Measurements from ENCODE around the gene TNFSF4.
"Not testable (repeated sequence)": the region's sequence is repeated elsewhere in the genome, so short reads cannot be mapped to it uniquely, and the experiment has no call there.

The TNFSF4 gene, protein sequence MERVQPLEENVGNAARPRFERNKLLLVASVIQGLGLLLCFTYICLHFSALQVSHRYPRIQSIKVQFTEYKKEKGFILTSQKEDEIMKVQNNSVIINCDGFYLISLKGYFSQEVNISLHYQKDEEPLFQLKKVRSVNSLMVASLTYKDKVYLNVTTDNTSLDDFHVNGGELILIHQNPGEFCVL

DNA sequence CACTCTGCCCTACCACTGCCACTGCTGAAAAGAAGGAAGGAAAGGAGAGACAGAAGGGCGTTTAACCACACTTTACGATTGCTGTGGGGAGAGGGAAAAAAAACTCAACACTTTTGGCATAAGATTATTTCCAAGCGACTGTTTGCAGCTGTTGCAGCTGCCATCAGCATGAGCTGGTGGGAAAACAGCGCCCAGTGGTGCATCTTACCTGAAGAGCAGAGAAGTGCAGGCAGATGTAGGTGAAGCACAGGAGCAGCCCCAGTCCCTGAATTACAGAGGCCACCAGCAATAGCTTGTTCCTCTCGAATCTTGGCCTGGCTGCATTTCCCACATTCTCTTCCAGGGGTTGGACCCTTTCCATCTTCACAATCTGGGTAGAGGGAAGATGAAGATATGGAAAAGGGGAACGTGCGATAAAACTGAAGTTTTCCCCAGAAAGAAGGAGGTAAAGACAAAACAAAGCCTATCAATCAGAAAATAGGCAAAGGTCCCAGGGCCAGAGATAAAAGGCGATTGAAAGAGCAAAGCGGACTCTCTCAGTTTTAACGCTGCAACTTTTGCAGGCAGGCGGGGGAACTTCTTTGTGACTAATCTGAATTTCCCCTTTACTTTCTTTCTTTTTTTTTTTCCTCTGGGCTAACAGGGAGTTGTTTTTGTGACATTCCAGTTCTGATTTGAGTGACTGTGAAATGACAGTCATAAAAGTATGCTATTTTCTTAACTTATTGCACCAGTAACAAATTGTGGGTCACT lies at the start of gene TNFSF4:
TNFSF4 (minus strand) TSS at position 516 of the 753 bp plus-strand sequence; CDS start at position 361, 155 bp downstream.
- peak in 2 of 42 donors; percentile 1 to 4 for DNase-seq
- intact Hi-C loops (cut with DNase I) = loop anchor here (10.0 kb wide), 2 partner anchors 382 to 462 kb away; no protein-coding TSS in a partner anchor

DNA sequence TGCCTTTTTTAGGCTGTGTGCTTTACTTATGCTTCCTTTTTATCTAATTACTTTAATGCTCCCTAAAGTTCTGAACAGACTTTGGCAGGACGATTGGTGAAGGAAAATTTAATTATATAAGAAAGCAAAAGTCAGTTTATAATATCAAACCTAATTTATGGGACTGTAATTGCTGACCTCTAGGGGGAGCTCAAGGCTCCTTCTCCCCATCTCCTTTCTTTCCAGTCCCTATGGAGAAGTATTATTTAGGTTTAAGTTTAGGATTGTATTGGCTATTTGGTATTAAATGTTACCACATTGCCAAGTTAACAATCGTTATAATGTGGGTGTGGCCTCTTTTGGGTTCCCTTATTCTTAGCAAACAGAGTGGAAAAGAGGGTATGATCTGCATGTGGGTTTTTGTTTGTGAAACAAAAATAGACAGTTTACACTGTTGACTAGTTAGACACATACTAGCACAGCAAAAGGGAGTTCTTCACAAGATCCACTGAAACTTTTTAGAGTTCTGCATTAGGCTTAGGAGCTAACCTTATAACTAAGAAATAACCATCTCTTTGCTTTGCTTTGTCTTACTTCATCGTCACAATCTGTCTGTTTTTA lies 48.2 kb upstream of the TNFSF4 start:
- intact Hi-C loops (cut with DNase I) = no loop called here
- DNase-seq = peak in 19 of 42 donors; percentile 1 to 50 (median 11)

DNA sequence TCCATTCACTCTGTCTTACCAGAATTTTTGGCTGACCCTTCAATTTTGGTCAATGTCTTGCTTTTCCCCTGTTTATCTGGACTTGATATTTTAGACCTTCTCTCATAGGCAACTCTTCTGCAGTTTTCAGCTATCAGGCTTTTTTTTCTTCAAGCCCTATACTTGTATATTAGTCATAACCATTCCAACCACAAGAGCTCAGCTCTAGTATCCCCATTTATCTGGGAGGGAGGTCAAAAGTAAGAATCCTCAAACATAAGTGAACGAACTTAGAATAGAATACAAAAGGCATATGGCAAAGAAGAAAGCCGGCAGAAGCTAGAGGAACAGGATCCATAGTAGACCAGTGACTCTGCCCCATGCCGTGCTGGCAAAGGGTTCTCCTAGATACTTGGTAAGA lies 45.9 kb upstream of the TNFSF4 start:
- DNase-seq = no peak
- intact Hi-C loops (cut with DNase I) = no loop called here

DNA sequence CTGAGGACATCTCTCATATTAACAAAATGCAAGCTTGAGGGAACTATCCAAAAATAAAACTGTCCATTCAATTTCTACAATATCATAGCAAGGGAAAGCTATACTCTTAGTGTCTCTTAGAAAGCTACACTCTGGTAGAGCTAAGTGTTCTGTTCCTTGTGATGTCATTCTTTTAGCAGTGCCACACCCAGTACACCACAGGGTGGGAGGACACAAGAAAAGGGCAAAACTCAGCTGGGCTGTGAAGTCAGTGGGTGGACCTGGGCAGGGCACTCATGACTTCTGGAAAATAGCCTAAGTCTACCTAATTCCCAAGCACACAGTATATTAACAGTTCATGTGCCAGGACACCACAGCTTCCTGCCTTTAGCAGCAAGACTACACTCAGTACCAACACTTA lies 42.2 kb upstream of the TNFSF4 start:
- intact Hi-C loops (cut with DNase I) = no loop called here

DNA sequence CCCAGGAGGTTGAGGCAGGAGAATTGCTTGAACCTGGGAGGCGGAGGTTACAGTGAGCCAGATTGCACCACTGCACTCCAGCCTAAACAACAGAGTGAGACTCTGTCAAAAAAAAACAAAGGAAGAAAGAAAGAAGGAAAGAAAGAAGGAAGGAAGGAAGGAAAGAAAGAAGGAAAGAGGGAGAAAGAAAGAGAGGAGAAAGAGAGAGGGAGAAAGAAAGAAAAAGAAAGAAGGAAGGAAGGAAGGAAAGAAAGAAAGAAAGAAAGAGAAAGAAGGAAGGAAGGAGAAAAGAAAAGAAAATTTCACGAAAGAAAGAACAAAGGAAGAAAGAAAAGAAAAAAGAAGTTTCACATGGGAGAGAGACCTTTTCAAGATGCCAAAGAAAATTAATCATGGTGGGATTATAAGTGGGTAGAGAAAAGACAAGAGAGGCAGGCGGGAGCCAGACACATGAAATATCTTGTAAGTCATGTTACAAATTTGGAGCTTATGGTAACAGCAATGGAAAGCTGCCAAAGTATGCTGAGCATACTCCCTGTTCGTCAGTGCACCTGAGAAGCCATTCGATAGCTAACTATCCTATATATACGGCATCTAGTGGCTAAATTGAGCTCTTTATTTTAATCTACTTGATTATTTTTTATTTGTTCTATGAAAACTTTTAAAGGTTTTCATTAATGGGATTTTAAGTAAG lies 41.3 kb upstream of the TNFSF4 start:
- intact Hi-C loops (cut with DNase I) = no loop called here
- no peak for DNase-seq

More for the DNA sequence above, 42.2 kb upstream of the TNFSF4 start:
- DNase-seq = no peak

DNA sequence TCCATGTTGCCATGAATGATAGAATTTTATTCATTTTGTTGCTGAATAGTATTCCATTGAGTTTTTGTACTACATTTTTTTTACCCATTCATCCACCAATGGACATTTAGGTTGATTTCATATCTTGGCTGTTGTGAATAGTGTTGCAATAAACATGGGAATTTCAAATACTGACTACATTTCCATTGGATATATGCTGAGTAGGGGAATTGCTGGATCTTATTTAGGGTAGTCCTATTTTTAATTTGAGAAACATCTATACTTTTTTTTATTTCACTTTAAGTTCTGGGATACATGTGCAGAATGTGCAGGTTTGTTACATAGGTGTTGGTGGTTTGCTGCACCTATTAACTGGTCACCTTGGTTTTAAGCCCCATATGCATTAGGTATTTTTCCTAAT lies 38.8 kb upstream of the TNFSF4 start:
- DNase-seq = no peak
- intact Hi-C loops (cut with DNase I) = no loop called here

DNA sequence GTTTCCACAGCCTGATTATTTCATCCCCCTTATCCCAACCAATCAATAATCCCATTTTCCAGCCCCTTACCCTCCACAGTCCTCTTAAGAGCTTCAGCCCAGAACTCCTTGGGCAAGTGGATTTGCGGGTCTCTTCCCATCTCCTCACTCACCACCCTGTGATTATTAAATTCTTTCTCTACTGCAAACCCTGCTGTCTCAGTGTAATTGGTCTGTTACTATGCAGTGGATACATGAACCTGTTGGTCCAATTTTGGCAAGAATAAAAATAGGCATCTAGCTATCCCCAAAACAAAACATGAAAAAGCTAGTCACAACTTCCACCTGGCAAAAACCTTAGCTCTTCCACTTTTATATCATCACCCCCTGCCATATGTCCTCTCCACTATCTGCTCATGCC lies 36.2 kb upstream of the TNFSF4 start:
- DNase-seq = no peak
- intact Hi-C loops (cut with DNase I) = no loop called here

DNA sequence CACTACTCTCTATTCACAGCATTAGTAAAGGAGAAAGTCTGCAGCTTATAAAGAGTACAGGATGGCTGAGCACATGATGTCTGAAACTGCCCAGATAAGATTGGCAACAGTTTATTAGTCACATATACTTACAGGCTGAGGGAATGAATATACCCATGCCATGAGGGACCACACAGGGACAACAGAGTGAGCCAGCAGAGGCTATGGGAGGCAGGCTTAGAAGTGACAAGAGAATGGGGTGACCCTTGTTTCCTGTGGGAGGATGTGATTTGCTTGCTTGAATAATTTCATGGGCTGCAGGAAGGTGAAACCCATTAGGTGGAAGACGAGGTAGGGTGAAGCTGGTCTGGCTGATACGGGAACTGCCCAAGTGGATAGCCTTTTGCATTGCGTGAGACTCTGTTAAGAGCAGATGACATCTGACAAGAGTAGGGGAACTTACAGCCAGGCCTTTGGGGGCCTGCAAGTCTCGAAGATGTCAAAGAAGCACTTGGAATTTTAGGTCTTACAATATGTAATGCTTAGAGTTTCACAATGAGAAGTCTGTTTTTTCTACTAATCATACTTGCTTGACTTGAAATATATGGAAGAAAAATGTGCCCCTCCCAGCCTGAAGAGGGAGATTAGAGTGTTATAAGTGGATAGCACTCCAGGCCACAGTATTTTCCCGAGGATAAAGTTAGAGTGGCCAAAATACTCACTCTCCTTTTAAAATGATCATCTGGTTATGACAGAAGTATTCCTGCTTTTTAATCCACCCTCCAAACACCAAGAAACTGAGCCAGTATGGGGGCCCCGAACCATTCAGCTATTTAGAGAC lies 34.6 kb upstream of the TNFSF4 start:
- intact Hi-C loops (cut with DNase I) = no loop called here
- DNase-seq = no peak

DNA sequence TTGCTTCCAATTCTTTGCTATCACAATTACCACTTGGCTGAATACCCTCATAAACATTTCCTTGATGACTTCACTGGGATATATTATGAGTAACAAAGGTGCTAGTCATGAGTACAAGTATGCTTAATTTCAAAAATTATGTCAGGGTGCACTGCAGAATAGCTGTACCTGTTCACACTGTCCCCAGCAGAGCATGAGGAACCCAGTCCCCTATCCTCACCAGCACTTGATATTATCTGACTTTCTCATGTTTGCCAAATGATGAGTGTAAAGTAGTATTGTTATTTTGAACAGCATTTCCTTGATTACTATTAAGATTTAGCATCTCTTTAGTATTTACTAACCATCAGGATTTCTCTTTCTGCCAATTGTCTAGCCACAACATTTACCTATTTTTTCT lies 33.5 kb upstream of the TNFSF4 start:
- no peak for DNase-seq
- intact Hi-C loops (cut with DNase I) = no loop called here

DNA sequence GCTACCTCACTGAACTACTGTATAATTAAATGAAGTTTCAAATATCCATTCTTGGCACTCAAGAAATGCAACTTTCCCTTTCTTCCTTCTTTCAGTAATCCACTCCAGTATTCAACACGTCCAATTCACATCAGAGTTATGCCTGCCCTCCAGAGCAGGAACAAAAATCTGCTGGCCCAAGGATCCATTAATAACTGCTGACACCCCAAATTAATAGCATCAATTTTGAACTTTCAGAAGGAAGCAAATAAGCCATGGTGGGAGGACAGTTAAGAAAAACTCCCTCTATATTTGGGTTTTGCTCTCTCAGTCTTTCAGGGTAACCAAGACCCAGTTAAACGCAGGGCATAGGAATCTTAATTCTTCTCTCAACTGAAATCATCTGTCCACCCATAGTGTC lies 31.9 kb upstream of the TNFSF4 start:
- intact Hi-C loops (cut with DNase I) = no loop called here
- DNase-seq = no peak

DNA sequence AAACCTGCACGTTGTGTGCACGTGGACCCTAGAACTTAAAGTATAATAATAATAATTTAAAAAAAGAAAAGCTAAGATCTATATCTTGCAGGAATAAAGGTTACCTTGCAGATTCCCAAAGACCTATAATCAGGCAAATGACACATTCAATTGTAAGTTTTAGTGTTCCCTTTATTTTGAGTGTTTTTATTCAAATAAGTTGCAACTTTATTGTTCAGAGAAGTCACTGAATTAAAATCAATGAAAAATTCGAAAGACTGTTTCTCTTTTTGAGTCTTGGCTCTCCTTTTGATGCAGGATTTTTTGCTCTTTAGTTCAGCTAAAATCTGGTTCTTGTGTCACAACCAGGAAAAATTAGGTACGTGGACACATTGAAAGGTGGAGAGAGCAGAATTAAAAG lies 27.8 kb upstream of the TNFSF4 start:
- DNase-seq = no peak
- intact Hi-C loops (cut with DNase I) = no loop called here

DNA sequence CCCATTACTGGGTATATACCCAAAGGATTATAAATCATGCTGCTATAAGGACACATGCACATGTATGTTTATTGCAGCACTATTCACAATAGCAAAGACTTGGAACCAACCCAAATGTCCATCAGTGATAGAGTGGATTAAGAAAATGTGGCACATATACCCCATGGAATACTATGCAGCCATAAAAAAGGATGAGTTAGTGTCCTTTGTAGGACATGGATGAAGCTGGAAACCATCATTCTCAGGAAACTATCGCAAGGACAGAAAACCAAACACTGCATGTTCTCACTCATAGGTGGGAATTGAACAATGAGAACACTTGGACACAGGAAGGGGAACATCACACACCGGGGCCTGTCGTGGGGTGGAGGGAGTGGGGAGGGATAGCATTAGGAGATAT lies 27.3 kb upstream of the TNFSF4 start:
- DNase-seq; intact Hi-C loops (cut with DNase I): not testable (repeated sequence)

DNA sequence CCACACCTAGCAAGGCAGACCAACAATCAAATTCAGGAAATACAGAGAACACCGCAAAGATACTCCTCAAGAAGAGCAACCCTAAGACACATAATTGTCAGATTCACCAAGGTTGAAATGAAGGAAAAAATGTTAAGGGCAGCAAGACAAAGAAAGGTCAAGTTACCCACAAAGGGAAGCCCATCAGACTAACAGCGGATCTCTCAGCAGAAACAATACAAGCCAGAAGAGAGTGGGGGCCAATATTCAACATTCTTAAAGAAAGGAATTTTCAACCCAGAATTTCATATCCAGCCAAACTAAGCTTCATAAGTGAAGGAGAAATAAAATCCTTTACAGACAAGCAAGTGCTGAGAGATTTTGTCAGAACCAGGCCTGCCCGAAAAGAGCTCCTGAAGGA lies 21.9 kb upstream of the TNFSF4 start:
- intact Hi-C loops (cut with DNase I); DNase-seq: not testable (repeated sequence)

DNA sequence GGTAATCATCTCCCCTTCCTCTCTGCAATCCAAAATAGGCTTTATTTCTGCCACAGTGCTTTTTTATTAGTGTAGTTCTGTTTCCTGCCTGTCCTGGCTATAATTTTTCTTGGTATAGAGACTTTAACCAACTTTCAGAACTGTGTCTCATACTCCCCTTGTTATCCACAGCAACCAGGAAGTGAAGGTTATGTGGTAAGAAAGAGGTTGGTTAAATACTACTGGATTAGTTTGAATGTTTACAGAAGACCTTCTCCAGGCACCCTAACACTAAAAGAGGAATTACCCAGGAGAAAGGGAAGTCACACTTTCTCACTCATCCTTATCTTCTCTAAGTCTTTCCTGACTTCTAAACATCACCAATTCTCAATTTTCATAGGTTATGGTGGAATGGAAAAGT lies 17.8 kb upstream of the TNFSF4 start:
- no peak for DNase-seq
- intact Hi-C loops (cut with DNase I) = no loop called here

DNA sequence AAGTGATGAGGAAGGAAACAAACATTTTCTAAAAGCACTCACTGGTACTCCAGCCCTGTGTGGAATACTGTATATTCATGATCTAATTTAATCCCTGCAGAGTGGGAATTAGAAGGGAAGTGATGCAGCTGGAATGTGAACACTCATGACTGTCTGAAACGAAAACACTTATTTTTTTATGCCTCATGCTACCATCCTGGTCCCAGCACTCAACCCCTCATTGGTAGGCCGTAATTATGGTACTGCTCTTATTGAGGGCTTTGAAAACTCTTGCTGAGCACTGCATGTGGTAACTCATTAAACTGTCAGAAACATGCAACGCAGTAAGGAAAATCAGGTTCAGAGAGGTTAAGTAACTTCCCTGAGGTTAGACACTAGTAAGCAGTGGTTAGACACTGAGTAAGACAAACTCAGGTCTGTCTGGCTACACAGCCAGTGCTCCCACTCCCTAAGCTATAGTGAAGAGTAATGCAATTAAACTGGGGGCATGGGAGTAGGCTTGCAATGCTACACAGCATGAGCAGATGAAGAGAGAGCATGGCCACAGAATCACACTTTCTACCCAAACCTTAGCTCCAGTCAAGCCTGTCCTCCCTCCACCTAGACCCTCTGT lies 17.3 kb upstream of the TNFSF4 start:
- intact Hi-C loops (cut with DNase I) = no loop called here
- DNase-seq = no peak

DNA sequence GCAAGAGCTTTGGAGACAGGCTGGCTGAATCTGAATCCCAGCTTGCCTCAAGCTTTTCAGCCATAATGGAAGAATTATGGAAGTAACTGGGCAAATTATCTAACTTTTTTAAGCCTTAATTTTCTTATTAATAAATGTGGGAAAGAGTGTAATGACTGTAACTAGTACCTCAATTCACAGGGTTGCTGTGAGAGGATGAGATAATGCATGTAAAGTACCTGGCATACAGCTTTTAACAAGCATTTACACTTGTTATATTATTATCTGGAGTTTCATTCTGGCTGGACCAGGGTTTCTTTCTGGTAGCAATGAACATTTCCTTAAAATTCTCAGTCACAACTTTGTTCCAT lies 15.9 kb upstream of the TNFSF4 start:
- DNase-seq = no peak
- intact Hi-C loops (cut with DNase I) = no loop called here

DNA sequence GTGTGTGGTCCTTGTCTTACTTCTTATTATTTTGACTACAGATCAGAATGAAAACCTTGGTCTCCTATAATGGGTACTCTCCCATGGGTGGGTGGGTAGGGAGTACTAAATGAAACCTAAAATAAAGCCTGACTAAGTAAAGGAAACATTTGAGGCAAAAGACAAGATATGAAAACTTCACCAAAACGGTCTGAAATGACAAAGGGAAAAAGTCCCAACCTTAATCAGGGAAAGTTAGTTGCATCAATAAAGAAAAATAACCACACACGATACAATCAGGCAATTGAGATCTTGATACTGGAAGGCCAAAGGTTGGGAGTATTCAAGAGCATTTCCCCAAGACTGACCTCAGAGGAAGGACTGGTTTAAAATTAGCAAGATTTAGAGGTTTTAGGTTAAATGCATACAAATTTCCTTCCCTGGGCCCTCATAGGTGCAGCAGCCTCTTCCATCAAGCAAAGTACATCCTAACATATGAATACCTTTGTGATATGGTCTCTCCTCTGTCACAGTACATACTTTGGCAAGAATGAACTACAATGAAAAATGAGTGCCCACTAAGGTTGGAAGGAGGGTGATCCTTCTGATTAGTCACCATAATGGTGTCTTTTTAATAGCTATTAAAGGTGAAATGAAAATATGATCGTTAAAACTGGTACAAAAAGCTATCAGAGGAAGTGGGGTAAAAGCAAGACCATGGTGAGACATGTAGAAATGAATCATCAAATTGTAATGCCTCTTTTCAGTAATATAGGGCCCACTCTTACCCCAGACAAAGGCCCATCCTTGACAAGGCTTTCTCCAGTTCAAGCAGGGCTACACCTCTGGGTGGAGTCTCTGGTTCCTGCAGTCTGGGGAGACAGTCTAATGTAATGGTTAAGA lies 15.3 kb upstream of the TNFSF4 start:
- intact Hi-C loops (cut with DNase I) = no loop called here

DNA sequence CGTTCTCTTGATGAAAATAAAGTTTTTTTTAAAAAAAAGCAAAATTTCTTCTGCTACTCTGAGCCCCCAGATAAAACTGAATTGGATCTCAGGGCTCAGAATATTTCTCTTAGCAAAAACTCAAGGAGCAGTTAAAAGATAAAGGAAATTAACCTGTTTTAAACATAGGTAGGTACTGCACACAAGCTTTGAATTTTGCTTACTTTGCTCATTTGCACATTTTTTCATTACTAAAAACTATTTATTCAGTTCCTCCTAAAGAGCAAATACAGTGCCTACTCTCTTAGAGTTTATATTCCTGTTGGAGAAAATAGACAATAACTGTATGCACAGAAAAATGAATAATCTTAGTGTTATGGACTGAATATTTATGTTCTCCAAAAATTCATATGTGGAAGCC lies 13.0 kb upstream of the TNFSF4 start:
- DNase-seq = no peak
- intact Hi-C loops (cut with DNase I) = no loop called here

More for the DNA sequence above, 15.3 kb upstream of the TNFSF4 start:
- DNase-seq = no peak
